ENCODE measurements around the gene ABCC6. TPM values are rescaled to one million over a fixed set of nuclear protein-coding genes. Genes with fewer than 3 reads are reported as not detected.
"Not testable (repeated sequence)": the region's sequence is repeated elsewhere in the genome, so short reads cannot be mapped to it uniquely, and the experiment has no call there.

The ABCC6 gene
- total RNA-seq, 1 donor from 2014 or later, result 0.38 TPM

- intact Hi-C loops (cut with DNase I), result loop anchor here (10.0 kb wide), 1 partner anchor 433 kb away; no protein-coding TSS in a partner anchor
- DNase-seq (ENCODE audit: low spot score), result no peak
Observed at GRCh38 chr16:16197331-16197730, 26.0 kb downstream of the ABCC6 start.

DNA sequence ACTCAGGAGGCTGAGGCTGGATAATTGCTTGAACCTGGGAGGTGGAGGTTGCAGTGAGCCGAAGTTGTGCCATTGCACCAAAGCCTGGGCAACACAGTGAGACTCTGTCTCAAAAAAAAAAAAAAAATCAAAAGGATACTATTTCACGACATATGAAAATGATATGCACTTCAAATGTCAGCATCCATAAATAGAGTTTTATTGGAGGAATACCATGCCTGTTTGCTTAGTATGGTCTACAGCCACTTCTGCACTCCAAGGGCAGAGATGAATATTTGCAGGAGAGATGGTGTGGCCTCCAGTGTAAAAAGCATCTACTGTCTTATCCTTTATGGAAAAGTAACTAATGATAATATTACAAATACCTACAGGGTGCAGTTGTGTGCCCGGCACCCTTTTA lies 27.2 kb downstream of the ABCC6 start:
- no peak for DNase-seq (ENCODE audit: low spot score)
- intact Hi-C loops (cut with DNase I), result loop anchor here (10.0 kb wide), 1 partner anchor 431 kb away; no protein-coding TSS in a partner anchor

- DNase-seq (ENCODE audit: low spot score), result no peak
- intact Hi-C loops (cut with DNase I), result loop anchor here (10.0 kb wide), 1 partner anchor 427 kb away; no protein-coding TSS in a partner anchor
Observed at GRCh38 chr16:16191493-16192167, 31.7 kb downstream of the ABCC6 start.

DNA sequence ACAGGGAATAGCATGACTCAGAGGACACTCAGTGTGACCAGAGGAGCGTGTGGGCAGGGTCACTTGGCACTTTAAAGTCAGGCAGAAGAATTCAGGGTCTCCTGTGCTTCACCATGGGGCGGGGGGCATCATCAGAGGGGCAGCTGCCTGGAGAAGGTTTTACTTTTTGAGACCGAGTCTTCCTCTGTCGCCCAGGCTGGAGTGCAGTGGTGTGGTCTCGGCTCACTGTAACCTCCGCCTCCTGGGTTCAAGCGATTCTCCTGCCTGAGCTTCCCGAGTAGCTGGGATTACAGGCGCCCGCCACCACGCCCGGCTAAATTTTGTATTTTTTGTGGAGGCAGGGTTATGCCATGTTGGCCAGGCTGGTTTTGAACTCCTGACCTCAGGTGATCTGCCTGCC lies 32.3 kb downstream of the ABCC6 start:
- DNase-seq (ENCODE audit: low spot score), result not testable (repeated sequence)
- intact Hi-C loops (cut with DNase I), result loop anchor here (10.0 kb wide), 1 partner anchor 426 kb away; no protein-coding TSS in a partner anchor

- intact Hi-C loops (cut with DNase I), result loop anchor here (10.0 kb wide), 1 partner anchor 426 kb away; no protein-coding TSS in a partner anchor
- DNase-seq (ENCODE audit: low spot score), result no peak
Observed at GRCh38 chr16:16190546-16190945, 32.7 kb downstream of the ABCC6 start.

DNA sequence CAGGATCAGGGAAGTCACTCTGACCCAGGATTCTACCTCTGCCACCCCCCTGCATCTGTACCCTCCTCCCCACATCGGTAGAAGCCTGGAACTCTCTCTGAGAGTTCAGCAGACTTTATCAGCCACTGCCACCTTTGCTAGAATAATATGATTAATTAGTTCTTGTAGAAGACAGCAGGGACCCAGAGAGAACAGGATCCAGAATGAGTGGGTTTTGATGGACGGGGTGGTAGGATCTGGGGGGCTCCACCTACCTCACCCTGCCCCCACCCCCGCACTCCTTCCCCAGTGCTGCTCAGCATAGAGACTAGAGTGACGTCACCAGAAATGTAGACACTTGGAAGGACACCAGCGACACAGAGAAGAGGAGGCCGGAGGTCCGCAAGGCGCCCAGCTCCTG lies 33.5 kb downstream of the ABCC6 start:
- intact Hi-C loops (cut with DNase I), result loop anchor here (10.0 kb wide), 1 partner anchor 425 kb away; no protein-coding TSS in a partner anchor
- no peak for DNase-seq (ENCODE audit: low spot score)

- intact Hi-C loops (cut with DNase I), result no loop called here
Observed at GRCh38 chr16:16188827-16189226, 34.5 kb downstream of the ABCC6 start.

DNA sequence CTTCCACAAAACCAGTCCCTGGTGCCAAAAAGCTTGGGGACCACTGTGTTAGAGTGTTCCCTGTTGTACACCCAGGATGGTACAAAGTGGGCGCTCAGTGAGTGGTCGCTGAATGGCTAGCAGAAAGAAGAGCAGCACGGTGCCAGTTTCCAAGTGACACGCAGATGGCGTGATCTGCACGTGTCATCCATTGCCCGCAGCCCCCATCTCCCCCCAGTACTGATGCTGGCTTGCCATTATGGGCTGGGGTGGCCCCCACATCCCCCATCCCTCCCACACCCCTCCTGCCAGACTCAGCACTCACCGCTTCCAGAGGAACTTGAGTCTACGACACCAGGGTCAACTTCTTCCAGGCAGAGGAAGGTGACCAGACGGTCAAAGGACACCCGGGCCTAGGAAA lies 36.5 kb downstream of the ABCC6 start:
- intact Hi-C loops (cut with DNase I), result no loop called here
- DNase-seq (ENCODE audit: low spot score), result no peak

More at GRCh38 chr16:16188827-16189226, 34.5 kb downstream of the ABCC6 start:
- no peak for DNase-seq (ENCODE audit: low spot score)

GRCh38 chr16:16185095-16185494 lies 38.2 kb downstream of the ABCC6 start:
- intact Hi-C loops (cut with DNase I), result no loop called here
- no peak for DNase-seq (ENCODE audit: low spot score)

- no peak for DNase-seq (ENCODE audit: low spot score)
- intact Hi-C loops (cut with DNase I), result no loop called here
Observed at GRCh38 chr16:16184594-16184993, 38.7 kb downstream of the ABCC6 start.

DNA sequence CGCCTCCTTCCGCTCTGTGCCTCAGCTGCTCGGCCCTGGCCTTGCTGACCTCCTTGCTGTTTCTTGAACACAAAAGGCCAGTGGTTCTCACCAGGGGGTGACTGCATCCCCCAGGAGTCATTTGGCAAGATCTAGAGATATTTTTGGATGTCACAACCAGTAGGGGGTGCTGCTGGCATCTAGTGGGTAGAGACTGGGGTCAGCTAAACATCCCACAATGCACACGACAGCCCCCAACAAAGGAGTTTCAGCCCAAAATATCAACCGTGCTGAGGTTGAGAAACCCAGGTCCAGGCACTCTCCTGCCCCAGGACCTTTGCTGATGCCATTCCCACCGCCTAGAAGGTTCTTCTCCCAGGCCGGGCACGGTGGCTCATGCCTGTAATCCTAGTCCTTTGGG lies 39.7 kb downstream of the ABCC6 start:
- no peak for DNase-seq (ENCODE audit: low spot score)
- intact Hi-C loops (cut with DNase I), result no loop called here

DNA sequence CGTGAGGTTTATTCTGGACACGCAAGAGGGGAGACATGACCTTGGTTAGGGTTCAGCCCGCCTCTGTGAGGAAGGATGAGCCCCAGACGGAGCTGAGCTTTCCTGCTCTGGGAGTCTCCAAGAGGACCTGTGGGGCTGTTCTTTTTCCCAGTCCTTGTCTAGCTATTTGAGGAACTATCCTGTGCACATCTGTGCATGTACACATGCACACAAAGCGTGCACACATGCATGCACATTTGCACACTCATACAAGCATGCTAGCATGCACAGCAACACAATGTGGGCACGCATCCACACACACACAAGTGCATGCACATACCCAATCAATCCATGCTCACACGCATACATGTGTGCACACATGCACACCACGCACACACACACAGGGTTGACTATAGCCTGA lies 40.4 kb downstream of the ABCC6 start:
- DNase-seq (ENCODE audit: low spot score), result no peak
- intact Hi-C loops (cut with DNase I), result no loop called here

DNA sequence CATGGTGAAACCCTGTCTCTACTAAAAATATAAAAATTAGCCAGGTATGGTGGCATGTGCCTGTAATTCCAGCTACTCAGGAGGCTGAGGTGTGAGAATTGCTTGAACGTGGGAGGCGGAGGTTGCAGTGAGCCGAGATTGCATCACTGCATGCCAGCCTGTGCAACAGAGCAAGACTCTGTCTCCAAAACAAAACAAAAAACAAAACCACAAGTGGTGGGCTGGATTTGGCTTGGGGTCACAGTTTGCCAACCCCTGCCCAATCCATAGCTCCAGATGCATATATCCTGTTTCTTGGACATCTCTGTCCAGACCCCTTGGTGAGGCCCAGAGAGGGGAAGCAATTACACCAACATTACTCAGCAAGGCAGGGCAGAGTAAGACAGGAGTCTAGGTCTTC lies 41.5 kb downstream of the ABCC6 start:
- intact Hi-C loops (cut with DNase I); DNase-seq (ENCODE audit: low spot score): not testable (repeated sequence)

DNA sequence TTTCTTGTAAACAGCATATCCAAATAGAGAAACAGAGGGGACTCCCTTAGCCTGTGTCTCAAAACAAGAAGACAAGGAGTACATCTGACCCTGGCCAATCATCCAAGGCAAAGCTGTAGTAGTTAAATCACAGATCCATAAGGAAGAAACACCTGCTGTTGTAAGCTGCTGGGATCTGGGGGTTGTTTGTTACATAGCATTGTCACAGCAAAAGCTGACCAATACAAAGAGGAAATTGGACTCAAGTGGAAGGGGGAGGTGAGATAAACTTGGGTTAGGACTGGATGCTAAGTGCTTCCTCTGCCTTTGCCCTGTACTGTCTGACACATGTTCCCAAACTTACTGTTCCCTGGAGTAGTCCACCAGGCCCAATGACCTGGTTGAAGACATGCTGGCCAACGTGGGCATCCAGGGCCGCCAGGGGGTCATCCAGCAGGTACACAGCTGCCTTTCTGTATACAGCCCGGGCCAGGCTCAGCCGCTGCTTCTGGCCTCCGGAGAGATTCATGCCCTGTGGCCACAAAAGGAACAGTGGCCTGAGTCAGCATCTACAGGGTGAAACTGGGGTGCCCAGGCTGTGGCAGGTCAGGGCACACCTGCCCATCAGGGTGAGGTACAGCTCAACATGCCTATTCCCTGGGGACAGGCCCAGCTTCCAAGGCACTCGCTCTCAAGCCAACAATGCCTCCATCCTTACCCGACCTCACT lies 44.7 kb downstream of the ABCC6 start:
- DNase-seq (ENCODE audit: low spot score), result no peak
- intact Hi-C loops (cut with DNase I), result no loop called here

- intact Hi-C loops (cut with DNase I), result no loop called here
- no peak for DNase-seq (ENCODE audit: low spot score)
Observed at GRCh38 chr16:16176328-16176727, 47.0 kb downstream of the ABCC6 start.

- intact Hi-C loops (cut with DNase I), result no loop called here
- no peak for DNase-seq (ENCODE audit: low spot score)
Observed at GRCh38 chr16:16175296-16175695, 48.0 kb downstream of the ABCC6 start.

- DNase-seq (ENCODE audit: low spot score), result no peak
- intact Hi-C loops (cut with DNase I), result no loop called here
Observed at GRCh38 chr16:16172991-16173390, 50.3 kb downstream of the ABCC6 start.

GRCh38 chr16:16171332-16171919 lies 51.9 kb downstream of the ABCC6 start:
- intact Hi-C loops (cut with DNase I), result no loop called here

GRCh38 chr16:16169615-16170014 lies 53.7 kb downstream of the ABCC6 start:
- no peak for DNase-seq (ENCODE audit: low spot score)
- intact Hi-C loops (cut with DNase I), result no loop called here

More at GRCh38 chr16:16171332-16171919, 51.9 kb downstream of the ABCC6 start:
- no peak for DNase-seq (ENCODE audit: low spot score)

- DNase-seq (ENCODE audit: low spot score), result no peak
- intact Hi-C loops (cut with DNase I), result no loop called here
Observed at GRCh38 chr16:16168431-16168830, 54.9 kb downstream of the ABCC6 start.
